ENCODE results near the gene CBFA2T3. TPM values are rescaled to one million over a fixed set of nuclear protein-coding genes. Genes with fewer than 3 reads are reported as not detected.

CBFA2T3 gene
- total and polyA plus RNA-seq, 2 of the 13 experiments (the other 11 are each of a cell fraction or from before 2014, with no cell fraction given) = 0.05 TPM; not detected in 1

- TF ChIP-seq ZNF263 (CRISPR knock-in tag; IDR thresholded peaks at IDR 0.05) (no peak), MAZ (IDR thresholded peaks at IDR 0.05; ENCODE audit: borderline replicate concordance, low read depth, low read length) (no peak), MAZ (CRISPR knock-in tag; IDR thresholded peaks at IDR 0.05; ENCODE audit: low read depth) (no peak), EHMT2 (IDR thresholded peaks at IDR 0.05; ENCODE audit: borderline replicate concordance, low read depth, low read length) (no peak), DNMT3B (CRISPR knock-in tag; conservative IDR thresholded peaks at IDR 0.05) (no peak), POLR2AphosphoS2 (IDR thresholded peaks at IDR 0.05; ENCODE audit: low read depth, low read length) (no peak), CC2D1A (CRISPR knock-in tag; IDR thresholded peaks at IDR 0.05) (no peak), SOX6 (IDR thresholded peaks at IDR 0.05) (no peak), SOX6 (CRISPR knock-in tag; IDR thresholded peaks at IDR 0.05) (no peak), PHF20 (CRISPR knock-in tag; IDR thresholded peaks at IDR 0.05) (no peak), ISL2 (CRISPR knock-in tag; IDR thresholded peaks at IDR 0.05) (no peak), ATAD3A (CRISPR knock-in tag; IDR thresholded peaks at IDR 0.05) (no peak), HDAC1 (CRISPR knock-in tag; IDR thresholded peaks at IDR 0.05) (no peak), YY1 (IDR thresholded peaks at IDR 0.05; ENCODE audit: insufficient read depth, insufficient replicate concordance, low read depth, low read length) (peak; percentile 34), NFRKB (IDR thresholded peaks at IDR 0.05) (no peak), XBP1 (CRISPR knock-in tag; IDR thresholded peaks at IDR 0.05) (0 out of 2 replicates have a peak, but pooled peaks have one; percentile 25), ZNF317 (CRISPR knock-in tag; IDR thresholded peaks at IDR 0.05) (no peak), MXD3 (CRISPR knock-in tag; IDR thresholded peaks at IDR 0.05) (no peak), MBNL3 (CRISPR knock-in tag; conservative IDR thresholded peaks at IDR 0.05) (no peak), ZFP62 (CRISPR knock-in tag; IDR thresholded peaks at IDR 0.05) (peak; percentile 77; the same call in 1 of the 2 replicates), FIP1L1 (IDR thresholded peaks at IDR 0.05; ENCODE audit: borderline replicate concordance, insufficient read depth, low read depth, low read length) (no peak)
- TF ChIP-seq, protein P1, sequence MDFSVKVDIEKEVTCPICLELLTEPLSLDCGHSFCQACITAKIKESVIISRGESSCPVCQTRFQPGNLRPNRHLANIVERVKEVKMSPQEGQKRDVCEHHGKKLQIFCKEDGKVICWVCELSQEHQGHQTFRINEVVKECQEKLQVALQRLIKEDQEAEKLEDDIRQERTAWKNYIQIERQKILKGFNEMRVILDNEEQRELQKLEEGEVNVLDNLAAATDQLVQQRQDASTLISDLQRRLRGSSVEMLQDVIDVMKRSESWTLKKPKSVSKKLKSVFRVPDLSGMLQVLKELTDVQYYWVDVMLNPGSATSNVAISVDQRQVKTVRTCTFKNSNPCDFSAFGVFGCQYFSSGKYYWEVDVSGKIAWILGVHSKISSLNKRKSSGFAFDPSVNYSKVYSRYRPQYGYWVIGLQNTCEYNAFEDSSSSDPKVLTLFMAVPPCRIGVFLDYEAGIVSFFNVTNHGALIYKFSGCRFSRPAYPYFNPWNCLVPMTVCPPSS (IDR thresholded peaks at IDR 0.05) = no peak
- TF ChIP-seq, protein P2, sequence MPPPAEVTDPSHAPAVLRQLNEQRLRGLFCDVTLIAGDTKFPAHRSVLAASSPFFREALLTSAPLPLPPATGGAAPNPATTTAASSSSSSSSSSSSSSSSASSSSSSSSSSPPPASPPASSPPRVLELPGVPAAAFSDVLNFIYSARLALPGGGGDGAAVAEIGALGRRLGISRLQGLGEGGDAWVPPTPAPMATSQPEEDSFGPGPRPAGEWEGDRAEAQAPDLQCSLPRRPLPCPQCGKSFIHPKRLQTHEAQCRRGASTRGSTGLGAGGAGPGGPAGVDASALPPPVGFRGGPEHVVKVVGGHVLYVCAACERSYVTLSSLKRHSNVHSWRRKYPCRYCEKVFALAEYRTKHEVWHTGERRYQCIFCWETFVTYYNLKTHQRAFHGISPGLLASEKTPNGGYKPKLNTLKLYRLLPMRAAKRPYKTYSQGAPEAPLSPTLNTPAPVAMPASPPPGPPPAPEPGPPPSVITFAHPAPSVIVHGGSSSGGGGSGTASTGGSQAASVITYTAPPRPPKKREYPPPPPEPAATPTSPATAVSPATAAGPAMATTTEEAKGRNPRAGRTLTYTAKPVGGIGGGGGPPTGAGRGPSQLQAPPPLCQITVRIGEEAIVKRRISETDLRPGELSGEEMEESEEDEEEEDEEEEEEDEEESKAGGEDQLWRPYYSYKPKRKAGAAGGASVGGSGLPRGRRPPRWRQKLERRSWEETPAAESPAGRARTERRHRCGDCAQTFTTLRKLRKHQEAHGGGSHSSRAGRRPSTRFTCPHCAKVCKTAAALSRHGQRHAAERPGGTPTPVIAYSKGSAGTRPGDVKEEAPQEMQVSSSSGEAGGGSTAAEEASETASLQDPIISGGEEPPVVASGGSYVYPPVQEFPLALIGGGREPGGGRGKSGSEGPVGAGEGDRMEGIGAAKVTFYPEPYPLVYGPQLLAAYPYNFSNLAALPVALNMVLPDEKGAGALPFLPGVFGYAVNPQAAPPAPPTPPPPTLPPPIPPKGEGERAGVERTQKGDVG (CRISPR knock-in tag; IDR thresholded peaks at IDR 0.05; ENCODE audit: borderline replicate concordance) = no peak
These were observed 75.2 kb downstream of the CBFA2T3 start (continued) for GRCh38 chr16:88901718-88902337.

Data from HepG2 (cell line).